ENCODE data around the gene LRP6. TPM values are rescaled to one million over a fixed set of nuclear protein-coding genes. Genes with fewer than 3 reads are reported as not detected.

LRP6 gene
- total and polyA plus RNA-seq, 12 donors, result 3.5 to 31.9 (median 17.5) TPM

DNA sequence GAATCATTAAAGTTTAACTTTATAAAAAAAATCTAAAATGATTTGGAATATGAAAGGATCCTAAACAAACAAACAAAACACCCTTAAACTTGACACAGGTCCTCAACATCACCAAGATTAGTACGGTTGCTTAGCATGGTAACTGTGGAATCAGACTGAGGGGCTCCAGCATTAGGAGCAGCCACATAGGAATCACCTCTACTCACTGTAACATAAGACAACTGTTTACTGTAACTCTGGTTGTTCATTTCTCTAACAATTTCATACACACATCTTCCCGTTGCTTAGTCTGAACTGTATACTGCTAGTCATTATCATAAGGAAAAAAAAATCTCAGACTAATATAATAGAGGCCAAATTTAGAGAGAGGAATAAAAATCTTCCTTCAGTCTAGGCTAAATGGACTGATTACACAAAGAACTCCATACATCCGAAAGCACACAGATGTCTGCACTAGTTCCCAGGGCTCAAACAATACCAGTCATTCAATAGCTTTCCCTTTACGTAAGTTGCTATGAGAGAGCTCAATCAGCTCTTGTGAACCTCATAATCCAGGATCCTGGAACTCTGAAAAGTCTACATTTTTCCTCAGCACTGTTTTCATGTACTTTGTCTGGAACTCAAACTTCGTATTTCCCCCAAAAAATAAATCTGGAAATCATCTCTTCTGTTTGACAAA is 26.0 kb downstream of the LRP6 start:
- 81 to 92% (median 89%) methylated on average over 5 of the region's 5 CpGs for WGBS, 4 donors
- no peaks in the 10 kb centered on the region for H3K9me3 ChIP-seq (replicated peaks in 1 of 3)
- intact Hi-C loops (cut with DNase I), result no loop called here
- peaks cover 0 to 6% of the 10 kb centered on the region in 2 donors for H3K4me1 ChIP-seq (replicated peaks in 1 of 2)
- H3K27me3 ChIP-seq, result no peaks in the 10 kb centered on the region
- H3K4me3 ChIP-seq, result no peak overlapping the region
- no peak for DNase-seq
- H3K27ac ChIP-seq, result no peak overlapping the region
- no peaks in the 10 kb centered on the region for H3K36me3 ChIP-seq (replicated peaks in 1 of 2)
- TF ChIP-seq, protein P1, sequence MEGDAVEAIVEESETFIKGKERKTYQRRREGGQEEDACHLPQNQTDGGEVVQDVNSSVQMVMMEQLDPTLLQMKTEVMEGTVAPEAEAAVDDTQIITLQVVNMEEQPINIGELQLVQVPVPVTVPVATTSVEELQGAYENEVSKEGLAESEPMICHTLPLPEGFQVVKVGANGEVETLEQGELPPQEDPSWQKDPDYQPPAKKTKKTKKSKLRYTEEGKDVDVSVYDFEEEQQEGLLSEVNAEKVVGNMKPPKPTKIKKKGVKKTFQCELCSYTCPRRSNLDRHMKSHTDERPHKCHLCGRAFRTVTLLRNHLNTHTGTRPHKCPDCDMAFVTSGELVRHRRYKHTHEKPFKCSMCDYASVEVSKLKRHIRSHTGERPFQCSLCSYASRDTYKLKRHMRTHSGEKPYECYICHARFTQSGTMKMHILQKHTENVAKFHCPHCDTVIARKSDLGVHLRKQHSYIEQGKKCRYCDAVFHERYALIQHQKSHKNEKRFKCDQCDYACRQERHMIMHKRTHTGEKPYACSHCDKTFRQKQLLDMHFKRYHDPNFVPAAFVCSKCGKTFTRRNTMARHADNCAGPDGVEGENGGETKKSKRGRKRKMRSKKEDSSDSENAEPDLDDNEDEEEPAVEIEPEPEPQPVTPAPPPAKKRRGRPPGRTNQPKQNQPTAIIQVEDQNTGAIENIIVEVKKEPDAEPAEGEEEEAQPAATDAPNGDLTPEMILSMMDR (IDR thresholded peaks at IDR 0.05), result no peak
- no peak for TF ChIP-seq POLR2A (IDR thresholded peaks at IDR 0.05)

DNA sequence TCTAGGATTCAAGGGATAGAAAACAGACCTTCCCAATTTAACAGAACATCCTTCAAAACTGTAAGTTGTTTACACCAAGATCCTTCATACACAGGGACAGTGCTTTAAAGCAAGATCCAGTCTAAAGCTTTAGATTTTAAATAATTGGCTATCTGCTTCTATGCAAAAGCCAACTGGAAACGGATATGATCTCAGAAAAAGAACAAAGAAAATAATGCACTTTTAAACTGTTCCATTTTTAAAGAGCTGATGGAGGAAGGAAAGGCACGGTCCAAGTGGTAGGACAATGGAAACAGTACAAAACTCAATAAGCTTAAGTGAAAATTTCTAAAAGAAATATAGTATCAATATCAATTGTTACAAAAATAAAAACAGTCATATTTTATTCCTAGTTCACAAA is 27.7 kb downstream of the LRP6 start:
- no peak overlapping the region for H3K4me3 ChIP-seq
- H3K9me3 ChIP-seq (replicated peaks in 1 of 3), result no peaks in the 10 kb centered on the region
- no peaks in the 10 kb centered on the region for H3K36me3 ChIP-seq (replicated peaks in 1 of 2)
- peaks cover 0 to 6% of the 10 kb centered on the region in 2 donors for H3K4me1 ChIP-seq (replicated peaks in 1 of 2)
- TF ChIP-seq POLR2A (IDR thresholded peaks at IDR 0.05), result no peak
- TF ChIP-seq, protein P1 (IDR thresholded peaks at IDR 0.05), result no peak
- intact Hi-C loops (cut with DNase I), result no loop called here
- WGBS, 4 donors, result 67 to 80% (median 74%) methylated on average over 2 of the region's 2 CpGs
- no peaks in the 10 kb centered on the region for H3K27me3 ChIP-seq
- no peak overlapping the region for H3K27ac ChIP-seq
- DNase-seq, result no peak

DNA sequence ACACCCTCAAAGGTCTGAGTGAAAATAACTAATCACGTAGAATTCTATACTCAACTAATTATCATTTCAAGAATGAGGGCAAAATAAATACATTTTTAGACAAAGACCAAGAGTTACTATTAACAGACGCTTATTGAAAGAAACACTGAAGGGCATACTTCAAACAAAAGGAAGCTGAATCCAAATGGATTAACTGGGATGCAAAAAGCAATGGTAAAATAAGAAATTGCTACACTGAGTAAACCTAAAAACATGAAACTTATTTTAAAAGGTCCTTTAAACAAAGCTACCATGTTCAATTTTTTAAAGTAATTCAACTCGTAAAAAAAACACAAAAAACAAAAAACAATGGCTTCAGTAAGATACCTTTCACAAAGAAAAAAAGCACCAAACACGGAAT is 28.2 kb downstream of the LRP6 start:
- intact Hi-C loops (cut with DNase I), result no loop called here

DNA sequence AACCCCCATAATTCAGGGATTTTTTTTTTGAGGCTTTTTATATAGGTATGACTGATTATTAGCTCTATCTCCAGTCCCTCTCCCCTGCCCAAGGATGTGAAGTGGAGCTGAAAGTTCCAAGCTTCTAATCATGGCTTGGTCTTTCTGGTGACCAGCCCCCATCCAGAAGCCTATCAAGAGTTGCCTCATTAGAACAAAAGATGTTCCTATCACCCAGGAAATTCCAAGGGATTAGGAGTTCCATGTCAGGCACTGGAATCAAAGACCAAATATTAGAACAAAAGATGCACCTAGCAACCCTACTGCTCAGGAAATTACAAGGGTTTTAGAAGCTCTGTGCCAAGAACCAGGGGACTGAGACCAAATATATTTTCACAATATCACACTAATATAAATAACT is 29.9 kb downstream of the LRP6 start:
- intact Hi-C loops (cut with DNase I), result no loop called here
- Histone ChIP-seq H3K4me3 (no peak overlapping the region), H3K4me1 (replicated peaks in 1 of 2) (no peaks in the 10 kb centered on the region), H3K27ac (no peak overlapping the region), H3K9me3 (replicated peaks in 1 of 3) (no peaks in the 10 kb centered on the region), H3K36me3 (replicated peaks in 1 of 2) (no peaks in the 10 kb centered on the region), H3K27me3 (no peaks in the 10 kb centered on the region)
- TF ChIP-seq, protein P1 (IDR thresholded peaks at IDR 0.05), result no peak
- no peak for TF ChIP-seq POLR2A (IDR thresholded peaks at IDR 0.05)
- DNase-seq, result no peak

More for the DNA sequence above, 28.2 kb downstream of the LRP6 start:
- H3K27ac ChIP-seq, result no peak overlapping the region
- no peak for DNase-seq
- 91 to 97% (median 95%) methylated on average over 4 of the region's 4 CpGs for WGBS, 4 donors
- no peak for TF ChIP-seq POLR2A (IDR thresholded peaks at IDR 0.05)
- TF ChIP-seq, protein P1 (IDR thresholded peaks at IDR 0.05), result no peak
- no peaks in the 10 kb centered on the region for H3K36me3 ChIP-seq (replicated peaks in 1 of 2)
- H3K9me3 ChIP-seq (replicated peaks in 1 of 3), result no peaks in the 10 kb centered on the region
- H3K27me3 ChIP-seq, result no peaks in the 10 kb centered on the region
- H3K4me1 ChIP-seq (replicated peaks in 1 of 2), result peaks cover 0 to 6% of the 10 kb centered on the region in 2 donors
- H3K4me3 ChIP-seq, result no peak overlapping the region

Measured in adrenal gland (tissue), 12 donors.